ENCODE measurements around the gene ZNF862.

The ZNF862 gene

DNA sequence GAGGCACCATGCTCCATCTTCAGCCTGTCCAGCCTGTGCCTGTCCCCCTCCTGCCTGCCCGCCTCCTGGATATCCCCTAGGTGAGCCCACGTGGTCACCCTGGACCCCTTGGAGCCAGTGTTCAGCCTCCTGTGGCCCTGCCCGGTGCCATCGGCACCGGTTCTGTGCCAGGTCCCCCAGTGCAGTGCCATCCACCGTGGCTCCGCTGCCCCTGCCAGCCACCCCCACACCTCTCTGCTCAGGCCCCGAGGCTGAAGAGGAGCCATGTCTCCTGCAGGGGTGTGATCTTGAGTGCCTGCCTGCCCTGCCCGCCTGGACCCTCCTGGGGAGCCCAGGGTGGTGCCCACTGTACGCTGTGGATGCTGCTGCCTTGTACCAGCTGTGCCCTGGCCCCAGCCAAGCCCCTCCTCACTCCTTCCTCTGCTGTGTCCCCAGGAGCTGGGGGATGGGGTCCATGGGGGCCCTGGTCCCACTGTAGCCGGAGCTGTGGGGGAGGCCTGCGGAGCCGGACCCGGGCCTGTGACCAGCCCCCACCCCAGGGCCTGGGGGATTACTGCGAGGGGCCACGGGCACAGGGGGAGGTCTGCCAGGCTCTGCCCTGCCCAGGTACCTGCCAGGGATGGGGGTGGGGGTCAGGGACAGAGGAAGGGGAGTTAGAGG lies 26.2 kb upstream of the ZNF862 start:
- no peak for DNase-seq

DNA sequence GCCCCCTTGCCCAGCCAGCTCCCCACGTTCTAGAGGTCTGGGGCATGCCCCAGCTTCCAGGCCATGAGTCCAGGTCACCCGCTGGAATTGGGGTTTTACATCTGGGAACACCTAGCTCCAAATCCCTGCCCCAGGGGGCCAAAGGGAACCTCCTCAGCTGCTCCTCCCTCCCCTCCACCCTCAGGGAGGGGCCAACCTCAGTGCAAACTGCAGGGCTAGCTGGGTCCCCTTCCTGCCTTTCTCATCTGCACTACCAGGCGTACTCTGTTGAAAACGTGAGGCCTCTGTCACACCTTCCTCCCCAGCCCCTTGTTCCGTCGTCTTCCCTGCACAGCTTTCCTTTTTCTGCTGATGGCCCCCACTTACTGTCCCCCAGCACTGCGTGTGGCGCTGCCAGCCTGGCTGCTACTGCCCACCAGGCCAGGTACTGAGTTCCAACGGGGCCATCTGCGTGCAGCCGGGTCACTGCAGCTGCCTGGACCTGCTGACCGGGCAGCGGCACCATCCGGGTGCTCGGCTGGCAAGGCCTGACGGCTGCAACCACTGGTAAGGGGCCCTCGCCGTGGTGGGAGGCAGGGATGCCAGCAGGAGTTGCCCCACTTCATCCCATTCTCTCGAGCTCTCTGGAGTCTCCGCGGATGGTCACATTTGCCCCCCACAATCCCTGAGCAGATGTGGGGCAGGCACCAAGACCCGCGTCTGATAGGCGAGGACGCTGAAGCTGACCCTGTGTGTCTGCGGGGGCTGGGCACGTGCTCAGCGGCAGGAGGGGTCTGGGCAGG lies 24.7 kb upstream of the ZNF862 start:
- DNase-seq, result no peak

DNA sequence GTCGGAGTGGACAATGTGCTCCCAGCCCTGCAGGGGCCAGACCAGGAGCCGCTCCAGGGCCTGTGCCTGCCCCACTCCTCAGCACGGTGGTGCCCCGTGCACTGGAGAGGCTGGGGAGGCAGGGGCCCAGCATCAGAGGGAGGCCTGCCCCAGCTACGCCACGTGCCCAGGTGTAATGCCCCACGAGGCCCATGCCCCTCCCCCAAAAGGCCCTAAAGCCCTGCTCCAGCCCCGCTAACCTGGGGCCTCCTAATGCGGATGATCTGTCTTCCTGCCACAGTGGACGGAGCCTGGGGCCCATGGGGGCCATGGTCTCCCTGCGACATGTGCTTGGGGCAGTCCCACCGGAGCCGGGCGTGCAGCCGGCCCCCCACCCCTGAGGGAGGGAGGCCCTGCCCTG lies 23.7 kb upstream of the ZNF862 start:
- DNase-seq, result no peak

DNA sequence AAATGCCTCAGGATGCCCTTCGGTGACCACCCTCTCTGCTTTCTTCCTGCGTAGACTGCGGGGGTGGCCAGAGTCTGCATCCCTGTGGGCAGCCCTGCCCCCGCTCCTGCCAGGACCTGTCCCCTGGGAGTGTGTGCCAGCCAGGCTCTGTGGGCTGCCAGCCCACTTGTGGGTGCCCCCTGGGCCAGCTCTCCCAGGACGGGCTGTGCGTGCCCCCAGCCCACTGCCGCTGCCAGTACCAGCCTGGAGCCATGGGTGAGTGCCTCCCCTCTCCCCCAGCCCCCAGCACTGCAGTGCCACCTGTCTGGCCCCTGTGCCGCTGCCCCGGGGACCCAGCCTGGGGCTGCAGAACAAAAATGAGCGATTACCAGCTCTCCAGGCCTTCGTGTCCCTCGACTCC lies 23.1 kb upstream of the ZNF862 start:
- no peak for DNase-seq

DNA sequence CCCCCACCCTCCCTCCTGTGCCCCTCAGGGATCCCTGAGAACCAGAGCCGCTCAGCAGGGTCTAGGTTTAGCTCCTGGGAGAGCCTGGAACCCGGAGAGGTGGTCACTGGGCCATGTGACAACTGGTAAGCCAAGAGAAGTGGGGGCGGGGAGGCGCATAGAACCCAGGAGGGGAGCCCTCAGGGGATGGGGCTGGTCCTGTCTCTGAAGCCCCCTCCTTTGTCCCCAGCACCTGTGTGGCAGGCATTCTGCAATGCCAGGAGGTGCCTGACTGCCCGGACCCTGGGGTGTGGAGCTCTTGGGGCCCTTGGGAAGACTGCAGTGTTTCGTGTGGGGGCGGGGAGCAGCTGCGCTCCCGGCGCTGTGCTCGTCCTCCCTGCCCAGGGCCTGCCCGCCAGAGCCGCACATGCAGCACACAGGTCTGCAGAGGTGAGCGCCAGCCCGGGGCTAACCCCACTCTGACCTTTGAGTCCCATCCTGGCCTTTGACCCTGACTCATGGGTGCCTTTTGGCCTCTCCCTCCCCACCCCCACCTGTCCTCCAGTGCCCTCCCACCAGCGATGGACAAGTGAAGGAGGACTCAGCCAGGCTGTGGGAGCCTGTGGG lies 22.4 kb upstream of the ZNF862 start:
- no peak for DNase-seq

DNA sequence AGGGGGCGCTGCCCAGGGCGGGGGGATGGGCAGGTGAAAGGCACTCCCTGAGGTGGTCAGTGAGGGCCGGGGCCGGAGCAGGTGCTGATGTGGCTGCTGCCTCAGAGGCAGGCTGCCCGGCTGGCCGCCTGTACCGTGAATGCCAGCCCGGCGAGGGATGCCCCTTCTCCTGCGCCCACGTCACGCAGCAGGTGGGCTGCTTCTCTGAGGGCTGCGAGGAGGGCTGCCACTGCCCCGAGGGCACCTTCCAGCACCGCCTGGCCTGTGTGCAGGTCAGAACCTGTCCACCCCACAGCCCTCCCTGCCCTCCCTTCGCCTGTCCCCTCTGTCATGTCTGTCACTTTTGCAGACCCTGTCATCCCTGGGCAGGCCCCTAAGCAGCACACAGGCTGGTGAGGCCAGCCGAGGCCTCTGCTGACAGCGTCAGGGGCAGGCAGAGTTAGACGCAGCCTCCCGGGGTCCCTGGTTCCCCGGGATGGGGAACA lies 21.9 kb upstream of the ZNF862 start:
- no peak for DNase-seq

DNA sequence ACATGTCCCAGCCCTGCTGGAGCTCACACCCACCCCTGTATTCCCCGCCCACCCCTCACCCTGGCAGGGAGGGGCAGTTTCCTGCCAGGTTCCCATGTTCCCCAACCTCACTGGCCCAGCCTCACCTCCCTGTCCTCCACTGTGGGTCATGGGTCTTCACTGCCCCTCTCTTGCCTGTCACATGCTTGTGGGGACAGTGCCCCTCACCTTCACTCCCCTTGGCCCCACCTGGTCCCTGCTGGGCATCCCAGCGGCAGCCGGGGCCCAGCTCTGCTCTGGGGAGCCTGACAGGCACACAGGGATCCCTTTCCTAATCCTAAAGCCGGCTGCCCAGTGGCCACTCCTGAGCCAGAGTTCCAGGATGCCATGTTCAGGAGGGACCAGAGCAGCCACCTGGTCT lies 21.4 kb upstream of the ZNF862 start:
- no peak for DNase-seq

DNA sequence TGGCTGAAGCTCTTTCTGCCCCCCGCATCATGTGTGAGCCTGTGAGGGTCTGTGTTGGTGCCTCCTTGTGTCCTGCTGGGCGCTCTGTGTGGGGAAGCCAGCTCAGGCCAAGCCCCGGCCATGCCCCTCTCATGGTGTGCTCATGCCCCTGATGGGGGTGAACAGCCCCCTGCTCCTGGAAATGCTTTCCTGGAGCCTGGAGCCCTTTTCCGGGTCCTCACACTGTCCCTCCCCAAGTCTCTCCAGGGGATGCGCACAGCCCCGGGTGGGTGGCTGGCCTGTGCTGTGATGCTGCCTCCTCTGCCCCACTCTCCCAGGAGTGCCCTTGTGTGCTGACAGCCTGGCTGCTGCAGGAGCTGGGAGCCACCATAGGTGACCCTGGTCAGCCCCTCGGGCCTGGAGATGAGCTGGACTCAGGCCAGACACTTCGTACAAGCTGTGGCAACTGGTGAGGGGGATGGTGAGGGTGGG lies 20.8 kb upstream of the ZNF862 start:
- no peak for DNase-seq

DNA sequence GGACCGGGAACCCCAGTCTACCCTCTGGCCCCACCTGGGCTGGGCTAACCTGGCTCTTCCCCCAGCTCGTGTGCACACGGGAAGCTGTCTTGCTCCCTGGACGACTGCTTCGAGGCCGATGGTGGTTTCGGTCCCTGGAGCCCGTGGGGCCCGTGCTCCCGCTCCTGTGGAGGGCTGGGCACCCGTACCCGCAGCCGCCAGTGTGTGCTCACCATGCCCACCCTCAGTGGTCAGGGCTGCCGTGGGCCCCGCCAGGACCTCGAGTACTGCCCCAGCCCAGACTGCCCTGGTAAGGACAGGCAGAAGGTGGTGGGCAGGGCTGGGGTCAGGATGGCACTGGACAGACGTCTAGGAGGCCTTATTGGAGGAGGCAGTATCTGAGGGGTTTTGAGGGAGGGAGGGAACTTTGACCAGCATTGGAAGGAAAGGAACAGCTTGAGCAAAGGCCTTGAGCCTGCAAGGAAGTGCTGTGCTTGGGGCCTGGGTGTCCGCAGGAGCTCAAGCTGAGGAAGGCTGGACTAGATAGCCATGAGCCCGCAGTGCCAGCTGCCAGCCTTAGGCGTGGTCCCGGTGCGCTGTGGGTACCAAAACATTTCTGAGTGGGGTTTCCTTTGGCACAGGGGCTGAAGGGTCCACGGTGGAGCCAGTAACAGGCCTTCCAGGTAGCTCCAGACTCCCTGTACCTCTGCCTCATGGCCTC lies 20.2 kb upstream of the ZNF862 start:
- DNase-seq, result no peak

DNA sequence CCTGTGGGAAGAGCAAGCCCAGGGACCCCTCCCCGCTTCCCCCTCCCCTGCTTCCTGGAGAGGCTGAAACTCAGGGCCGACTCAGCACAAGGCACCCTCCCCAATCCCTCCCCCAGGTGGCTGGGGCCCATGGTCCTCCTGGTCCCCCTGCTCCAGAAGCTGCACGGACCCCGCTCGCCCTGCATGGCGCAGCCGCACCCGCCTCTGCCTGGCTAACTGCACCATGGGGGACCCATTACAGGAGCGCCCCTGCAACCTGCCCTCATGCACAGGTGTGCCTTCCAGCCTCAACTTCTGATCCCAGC lies 19.7 kb upstream of the ZNF862 start:
- DNase-seq, result no peak

DNA sequence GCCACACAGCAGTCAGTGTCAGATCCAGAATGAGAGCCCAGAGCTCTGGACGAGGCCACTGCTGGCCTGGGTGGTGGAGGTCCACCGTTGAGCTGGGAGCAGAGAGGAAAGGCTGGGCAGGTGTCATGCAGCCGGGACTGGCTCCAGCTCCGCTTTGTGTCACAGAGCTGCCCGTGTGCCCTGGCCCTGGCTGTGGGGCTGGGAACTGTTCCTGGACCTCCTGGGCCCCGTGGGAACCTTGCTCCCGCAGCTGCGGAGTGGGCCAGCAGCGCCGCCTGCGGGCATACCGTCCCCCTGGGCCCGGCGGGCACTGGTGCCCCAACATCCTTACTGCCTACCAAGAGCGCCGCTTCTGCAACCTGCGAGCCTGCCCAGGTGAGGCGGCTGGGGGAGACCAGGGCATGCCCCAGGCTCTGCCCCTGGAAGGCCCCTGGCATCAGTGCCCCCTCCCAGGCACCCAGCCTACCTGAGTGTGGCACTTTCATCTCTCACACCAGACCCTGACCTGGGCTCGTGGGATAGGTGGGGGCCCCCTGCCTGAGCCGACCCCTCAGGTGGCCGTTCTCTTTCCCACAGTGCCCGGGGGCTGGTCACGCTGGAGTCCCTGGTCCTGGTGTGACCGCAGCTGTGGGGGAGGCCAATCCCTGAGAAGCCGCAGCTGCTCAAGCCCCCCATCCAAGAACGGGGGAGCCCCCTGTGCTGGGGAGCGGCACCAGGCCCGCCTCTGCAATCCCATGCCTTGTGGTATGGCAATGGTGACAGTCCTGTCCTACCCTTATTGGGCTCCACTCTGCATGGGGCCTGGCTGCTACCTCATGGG lies 18.8 kb upstream of the ZNF862 start:
- no peak for DNase-seq

DNA sequence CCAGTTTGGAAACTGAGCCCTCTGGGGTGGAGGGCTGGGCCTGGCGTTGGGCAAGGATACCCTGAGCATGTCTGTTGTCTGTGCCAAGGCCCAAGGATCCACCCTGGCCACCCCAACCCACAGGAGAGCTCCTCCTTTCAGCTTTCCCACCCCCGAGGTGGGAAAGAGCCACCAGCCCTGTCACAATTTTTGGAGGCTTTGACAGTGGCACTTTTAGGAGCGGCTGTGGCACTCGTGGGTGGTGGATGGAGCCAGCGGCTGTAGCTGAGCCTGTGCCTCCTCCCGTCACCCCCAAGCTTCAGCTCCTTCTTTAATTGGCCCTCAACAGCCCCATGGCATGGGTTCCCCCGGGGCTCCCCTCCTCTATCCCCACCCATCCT lies 18.2 kb upstream of the ZNF862 start:
- DNase-seq, result no peak

DNA sequence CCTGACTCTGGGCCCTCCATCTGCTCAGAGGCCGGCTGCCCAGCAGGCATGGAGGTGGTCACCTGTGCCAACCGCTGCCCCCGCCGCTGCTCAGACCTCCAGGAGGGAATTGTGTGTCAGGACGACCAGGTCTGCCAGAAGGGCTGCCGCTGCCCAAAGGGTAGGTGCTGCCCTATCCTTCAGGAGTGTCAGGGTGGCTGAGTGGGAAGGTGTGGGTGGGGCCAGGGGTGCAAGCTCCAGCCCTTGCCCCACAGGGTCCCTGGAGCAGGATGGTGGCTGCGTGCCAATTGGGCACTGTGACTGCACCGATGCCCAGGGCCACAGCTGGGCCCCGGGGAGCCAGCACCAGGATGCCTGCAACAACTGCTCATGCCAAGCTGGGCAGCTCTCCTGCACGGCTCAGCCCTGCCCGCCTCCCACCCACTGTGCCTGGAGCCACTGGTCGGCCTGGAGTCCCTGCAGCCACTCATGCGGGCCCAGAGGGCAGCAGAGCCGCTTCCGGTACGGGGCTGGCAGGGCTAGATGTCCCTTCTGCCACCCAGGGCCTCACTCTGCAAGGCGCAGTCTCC lies 17.5 kb upstream of the ZNF862 start:
- no peak for DNase-seq

DNA sequence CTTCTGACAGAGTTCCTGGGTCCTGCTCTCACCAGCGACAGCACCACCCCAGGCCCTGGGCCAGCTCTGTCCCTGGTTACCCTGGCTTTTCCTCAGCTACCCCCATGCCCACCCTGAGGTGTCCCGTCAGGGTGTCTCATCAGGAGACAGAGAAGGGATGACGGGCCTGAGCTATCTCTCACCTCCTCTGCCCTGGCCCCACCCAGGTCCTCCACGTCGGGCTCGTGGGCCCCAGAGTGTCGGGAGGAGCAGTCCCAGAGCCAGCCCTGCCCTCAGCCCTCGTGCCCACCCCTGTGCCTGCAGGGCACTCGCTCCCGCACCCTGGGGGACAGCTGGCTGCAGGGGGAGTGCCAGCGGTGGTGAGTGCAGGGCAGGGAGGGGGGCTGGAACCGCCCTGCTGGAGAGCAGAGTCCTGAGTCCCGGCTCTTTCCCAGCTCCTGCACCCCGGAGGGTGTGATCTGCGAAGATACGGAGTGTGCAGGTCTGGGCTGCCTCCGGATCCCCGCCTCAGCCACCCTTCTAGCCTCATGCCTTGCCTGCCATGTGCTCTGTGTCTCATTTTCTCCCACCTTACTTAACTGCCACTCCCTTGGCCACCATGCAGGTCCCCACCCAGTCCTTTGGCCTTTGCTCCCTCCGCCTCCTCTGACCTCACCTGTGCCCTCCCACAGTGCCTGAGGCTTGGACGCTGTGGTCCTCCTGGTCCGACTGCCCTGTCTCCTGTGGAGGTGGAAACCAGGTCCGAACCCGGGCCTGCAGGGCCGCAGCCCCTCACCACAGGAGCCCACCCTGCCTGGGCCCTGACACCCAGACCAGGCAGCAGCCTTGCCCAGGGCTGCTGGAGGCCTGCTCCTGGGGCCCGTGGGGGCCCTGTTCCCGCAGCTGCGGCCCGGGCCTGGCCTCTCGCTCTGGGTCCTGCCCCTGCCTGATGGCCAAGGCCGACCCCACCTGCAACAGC lies 16.7 kb upstream of the ZNF862 start:
- DNase-seq, result no peak

DNA sequence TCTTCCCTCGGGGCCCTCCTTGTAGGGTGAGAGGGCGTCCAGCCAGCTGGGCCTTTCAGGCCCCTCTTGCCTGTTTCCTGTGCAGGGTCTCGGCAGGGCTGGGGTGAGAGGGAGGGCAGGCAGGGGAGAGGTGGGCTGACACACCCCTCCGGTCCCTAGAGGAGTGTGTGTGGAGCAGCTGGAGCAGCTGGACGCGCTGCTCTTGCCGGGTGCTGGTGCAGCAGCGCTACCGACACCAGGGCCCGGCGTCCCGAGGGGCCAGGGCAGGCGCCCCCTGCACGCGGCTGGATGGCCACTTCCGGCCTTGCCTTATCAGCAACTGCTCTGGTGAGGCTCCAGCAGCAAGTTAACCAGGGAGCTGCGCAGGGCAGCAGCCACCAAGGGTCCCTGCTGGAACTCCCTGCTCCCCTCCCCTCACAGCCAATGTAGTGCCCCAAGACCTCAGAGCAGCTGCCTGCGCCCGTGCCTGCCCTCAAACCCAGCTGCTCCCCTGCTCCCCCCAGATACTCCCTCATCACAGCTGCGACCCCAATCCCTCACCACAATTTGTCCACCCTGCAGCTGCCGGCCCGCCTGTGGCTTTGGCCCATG lies 15.7 kb upstream of the ZNF862 start:
- no peak for DNase-seq

DNA sequence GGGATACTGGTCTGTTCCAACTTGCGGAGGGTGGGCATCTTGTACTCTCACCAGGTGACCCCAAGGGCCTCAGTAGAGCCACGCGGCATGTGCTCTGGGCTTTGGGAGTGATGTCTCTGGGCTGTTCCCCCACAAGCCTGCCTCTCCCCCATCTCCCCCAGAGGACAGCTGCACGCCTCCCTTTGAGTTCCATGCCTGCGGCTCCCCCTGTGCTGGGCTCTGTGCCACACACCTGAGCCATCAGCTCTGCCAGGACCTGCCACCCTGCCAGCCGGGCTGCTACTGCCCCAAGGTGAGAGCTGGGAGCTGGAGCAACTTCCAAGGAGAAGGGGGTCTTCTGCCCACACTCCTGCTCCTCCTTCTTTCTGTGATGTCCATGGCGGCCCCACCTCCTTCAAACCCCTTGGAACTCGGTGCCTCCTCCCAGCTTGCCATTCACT lies 15.0 kb upstream of the ZNF862 start:
- DNase-seq, result no peak

DNA sequence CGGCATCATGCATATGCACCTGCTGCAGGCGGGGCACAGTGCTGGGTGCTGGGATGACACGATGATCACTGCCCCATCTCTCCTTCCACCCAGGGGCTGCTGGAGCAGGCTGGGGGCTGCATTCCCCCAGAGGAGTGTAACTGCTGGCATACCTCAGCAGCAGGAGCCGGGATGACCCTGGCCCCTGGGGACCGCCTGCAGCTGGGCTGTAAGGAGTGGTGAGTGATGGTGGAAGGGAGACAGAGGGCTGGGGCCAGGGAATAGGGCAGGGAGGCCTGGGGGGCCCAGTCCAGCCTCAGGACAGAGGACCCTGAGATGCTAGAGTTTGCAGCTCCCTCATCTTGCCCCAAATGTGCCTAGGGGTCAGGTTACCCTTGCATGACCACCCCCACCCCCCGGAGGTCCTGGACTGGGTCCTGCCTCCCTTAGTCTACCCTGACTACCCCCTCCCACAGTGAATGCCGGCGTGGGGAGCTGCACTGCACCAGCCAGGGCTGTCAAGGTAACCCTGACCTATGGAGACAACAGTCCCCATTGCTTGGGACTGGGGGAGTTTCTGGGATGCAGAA lies 14.5 kb upstream of the ZNF862 start:
- no peak for DNase-seq

DNA sequence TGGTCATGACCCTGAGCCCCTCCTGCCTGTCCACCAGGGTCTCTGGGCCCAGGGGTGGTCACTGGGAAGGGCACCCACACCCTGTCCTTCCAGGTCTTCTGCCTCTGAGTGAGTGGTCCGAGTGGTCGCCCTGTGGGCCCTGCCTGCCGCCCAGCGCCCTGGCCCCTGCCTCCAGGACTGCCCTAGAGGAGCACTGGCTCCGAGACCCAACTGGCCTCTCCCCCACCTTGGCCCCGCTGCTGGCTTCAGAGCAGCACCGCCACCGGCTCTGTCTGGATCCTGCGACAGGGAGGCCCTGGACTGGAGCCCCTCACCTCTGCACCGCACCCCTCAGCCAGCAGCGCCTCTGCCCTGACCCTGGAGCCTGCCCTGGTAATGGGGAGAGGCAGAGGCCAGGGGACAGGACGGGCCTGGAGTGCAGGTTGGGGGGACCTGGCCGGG lies 13.9 kb upstream of the ZNF862 start:
- DNase-seq, result no peak

DNA sequence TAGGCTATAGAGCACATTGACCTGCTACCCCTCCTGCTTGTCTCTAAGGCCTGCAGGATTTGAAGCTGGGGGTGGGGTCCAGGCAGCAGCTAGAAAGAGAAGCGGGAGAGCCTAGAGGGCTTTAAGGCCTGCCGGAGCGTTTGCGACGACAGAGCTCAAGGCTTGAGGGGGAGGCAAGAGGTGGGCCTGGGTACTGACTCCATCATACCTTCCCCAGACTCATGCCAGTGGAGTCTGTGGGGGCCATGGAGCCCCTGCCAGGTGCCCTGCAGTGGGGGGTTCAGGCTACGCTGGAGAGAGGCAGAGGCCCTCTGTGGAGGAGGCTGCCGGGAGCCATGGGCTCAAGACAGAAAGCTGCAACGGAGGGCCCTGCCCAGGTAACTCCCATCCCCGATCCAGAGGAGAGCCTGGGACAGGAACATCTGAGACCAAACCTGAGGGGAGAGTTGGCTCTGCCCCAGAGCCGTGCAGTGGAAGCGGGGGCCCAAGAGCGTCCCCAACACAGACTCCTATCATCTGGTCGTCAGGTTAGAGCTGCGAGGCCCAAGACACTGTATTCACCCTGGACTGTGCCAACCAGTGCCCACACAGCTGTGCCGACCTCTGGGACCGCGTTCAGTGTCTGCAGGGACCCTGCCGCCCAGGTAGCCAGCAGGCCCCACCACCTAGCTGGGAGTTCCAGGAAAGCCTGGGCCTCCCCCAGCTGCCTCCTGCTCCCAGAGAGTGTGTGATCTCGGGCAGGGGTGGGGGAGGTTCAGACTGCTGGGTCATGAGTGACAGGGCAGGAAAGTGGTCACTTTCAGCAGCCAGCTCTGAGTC lies 13.2 kb upstream of the ZNF862 start:
- DNase-seq, result no peak

Data from activated naive CD4-positive, alpha-beta T cell (primary cell).